ENCODE results near the gene RDX.
"Not testable (repeated sequence)": the region's sequence is repeated elsewhere in the genome, so short reads cannot be mapped to it uniquely, and the experiment has no call there.

The RDX gene

DNA sequence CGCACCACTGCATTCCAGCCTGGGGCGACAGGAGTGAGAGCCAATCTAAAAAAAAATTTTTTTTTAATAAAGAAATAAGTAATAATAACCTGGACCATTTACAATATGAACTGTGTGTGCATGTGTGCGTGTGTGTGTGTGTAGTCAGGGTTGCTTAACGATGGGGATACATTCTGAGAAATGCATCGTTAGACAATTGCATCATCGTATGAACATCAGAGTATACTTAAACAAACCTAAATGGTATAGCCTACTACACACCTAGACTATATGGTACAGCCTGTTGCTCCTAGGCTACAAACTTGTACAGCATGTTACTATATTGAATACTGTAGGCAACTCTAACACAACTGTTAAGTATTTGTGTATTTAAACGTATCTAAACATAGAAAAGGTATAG, 26.4 kb downstream of the RDX start:
- no peak for DNase-seq

DNA sequence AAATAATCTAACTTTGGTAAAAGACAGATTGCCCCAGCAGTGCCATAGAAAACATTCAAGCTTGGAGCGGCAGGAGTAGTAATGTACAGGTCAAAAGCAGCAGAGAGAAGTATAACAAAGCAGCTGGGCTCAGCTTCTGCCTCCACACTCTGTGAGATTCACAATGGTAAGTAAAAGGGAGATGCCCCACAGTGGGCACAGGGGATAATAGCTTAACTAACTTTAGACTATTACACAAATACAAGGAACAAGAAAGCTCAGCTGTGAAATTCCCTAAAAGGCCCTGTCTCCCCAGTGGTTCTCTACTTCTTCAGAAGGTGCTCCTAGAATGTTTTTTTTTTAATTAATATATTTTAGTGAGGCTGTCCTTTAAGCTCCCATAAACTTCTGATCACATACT, 28.0 kb downstream of the RDX start:
- no peak for DNase-seq

DNA sequence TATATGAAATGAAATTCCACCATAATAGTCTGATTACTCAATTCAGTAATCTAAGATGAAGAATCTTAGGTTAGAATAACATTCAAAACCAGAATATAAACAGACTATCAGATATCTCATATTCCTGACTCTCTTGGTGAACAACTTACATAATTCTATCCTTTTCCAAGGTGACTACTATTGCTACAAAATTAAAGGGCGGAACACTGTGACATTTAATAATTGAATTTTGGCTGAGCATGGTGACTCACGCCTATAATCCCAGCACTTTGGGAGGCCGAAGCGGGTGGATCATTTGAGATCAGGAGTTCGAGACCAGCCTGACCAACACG, 34.4 kb downstream of the RDX start:
- no peak for DNase-seq

DNA sequence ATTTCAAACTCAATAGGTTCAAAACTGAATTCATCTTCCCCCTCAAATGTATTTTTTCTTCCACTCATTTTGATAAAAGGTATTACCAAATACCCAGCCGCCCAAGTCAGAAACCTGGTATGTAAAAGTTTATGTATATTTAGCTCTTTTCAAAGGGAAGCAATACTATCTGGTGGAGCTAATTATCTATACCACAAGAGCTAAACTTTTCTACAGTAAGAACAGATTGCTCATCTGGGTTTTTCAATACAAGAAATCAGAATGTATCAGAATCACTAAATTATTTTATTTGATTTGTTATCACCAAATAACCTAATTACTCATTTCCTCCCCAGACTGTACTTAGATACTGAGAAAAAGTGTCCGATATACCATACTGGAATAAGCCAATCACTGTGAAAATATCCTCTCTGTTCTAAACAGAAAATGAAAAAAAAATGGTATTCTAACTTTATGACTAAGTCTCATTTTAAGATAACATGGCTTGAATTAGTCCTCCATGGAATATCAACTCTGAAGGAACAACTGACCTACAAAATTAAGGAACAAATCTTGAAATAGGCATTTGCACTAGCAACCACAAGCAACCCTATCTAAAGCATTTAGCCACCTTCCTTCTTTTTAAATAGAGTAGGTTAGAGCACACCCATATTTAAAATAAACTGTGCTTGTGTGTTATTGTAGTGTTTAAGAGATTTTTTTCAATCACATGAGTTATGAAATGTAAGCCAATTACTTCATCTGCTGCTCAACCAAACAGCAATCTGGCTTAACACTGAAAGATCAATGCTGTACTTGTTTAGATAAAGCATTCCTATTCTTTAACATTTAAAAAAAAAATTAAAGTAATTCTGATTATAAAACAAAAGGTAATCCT, 35.0 kb downstream of the RDX start:
- DNase-seq, result no peak

DNA sequence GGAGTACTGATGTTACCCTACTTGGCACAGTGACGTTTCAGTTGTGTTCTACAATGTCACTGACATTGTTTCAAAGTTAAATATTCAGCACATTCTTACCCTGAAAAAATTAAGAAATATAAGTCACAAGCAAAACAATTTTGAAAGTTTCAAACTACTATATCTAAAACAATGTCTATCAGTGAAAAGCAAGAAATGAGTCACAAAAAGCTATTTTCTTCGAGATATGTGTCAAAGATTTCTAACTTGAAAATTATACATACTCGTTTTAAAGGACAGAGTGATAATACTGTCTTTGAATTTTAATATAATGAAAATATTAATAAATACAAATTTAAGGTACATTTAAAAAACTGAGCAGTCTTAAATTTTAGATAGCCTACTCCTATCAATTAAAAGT, 42.9 kb downstream of the RDX start:
- no peak for DNase-seq

DNA sequence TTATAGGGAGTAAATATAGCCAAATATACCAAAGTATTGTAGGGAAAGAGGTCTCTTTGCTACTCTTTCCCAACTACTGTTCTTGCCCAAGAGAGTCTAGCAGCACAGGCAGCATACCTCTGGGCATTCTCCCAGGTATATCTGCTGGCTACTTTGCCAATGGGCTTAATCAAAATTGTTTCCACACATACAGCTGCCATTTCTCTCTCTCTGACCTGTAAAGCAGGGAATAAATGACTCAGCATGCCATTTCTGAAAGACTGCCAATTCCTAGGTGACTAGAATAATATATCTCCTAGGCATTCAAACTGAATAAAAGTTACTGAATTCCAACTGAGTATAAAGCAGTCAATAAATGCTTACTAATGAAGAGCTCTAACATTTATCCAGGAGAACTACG, 44.6 kb downstream of the RDX start:
- no peak for DNase-seq

DNA sequence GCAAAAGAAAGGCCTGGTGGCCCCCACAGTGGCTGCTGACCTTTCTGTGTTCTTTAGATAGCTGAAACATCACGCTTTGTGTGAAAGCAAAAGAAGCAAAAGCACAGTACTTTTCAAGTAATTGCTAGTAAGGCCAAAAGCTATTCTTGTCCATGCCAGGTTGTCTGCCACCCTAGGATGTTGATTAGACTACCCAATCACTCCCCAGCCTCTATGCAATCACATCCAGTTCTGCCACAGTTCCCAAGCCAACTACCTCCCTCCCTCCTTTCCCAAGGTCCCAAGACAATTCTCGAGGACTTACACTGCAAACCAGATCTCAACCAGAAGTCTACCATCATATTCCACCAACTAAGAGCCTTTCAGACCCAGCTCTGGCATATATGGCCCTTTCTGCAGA, 46.2 kb downstream of the RDX start:
- no peak for DNase-seq

DNA sequence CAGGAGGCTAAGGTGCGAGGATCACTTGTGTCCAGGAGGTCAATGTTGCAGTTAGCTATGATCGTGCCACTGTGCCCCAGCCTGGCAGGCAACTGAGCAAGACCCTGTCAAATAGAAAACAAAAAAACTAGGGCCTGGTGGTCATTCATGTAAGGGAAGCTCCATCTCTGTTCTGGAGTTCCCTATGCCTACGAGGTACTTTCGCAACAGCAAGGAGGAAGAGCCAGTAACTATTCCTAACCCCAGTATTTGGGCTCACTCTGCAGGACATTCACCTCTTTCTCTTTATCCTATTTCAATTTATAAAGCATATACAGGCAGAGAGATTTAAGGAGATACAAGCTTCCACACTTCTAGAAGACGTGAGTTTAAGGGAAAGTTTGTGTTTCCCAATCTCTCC, 46.6 kb downstream of the RDX start:
- no peak for DNase-seq

DNA sequence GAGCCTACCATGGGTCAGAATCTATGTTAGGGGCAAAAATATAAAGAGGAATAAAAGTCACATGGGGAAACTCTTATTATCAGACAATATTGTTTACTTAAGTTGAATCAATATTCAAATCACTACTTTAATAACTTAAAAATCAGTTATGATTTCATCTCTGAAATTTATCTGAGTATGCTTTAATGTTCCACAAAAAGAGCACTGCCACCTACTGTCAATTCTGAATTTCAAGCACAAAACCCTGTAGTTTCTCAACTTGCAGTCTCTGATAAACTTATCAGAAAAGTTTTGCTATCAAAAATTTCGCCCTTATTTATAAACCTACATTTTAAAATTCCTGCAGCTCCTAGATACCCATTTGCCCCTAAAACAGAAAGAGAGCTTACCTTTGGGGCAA, 47.3 kb downstream of the RDX start:
- DNase-seq, result no peak

DNA sequence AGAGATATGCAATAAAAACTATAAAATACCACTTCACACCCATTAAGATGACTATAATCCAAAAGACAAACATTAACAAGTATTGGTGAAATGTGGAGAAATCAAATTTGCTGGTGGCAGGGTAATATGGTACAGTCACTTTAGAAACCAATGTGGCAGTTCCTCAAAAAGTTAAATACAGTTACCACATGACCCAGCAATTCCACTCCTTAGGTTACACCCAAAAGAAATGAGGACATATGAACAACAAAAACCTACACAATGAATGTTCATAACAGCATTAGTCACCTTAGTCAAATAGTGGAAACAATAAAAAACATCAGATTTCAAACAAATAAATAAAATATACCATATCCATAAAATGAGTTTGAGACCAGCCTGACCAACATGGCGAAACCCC, 52.6 kb downstream of the RDX start:
- no peak for DNase-seq

DNA sequence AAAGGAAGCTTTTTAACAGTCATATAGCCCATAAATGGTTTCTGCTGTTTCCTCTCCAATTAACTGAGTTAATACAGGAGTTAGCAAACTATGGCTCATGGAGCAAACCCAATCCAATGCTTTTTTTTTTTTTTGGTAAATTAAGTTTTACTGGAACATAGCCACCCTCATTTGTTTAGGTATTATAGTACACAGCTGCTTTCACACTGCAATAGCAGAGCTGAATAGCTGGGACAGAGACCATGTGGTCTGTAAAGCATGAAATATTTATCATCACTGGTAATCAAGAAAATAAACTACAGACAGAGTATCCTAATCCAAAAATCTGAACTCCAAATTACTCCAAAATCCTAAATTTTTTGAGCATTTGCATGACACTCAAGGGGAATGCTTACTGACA, 53.7 kb downstream of the RDX start:
- no peak for DNase-seq

DNA sequence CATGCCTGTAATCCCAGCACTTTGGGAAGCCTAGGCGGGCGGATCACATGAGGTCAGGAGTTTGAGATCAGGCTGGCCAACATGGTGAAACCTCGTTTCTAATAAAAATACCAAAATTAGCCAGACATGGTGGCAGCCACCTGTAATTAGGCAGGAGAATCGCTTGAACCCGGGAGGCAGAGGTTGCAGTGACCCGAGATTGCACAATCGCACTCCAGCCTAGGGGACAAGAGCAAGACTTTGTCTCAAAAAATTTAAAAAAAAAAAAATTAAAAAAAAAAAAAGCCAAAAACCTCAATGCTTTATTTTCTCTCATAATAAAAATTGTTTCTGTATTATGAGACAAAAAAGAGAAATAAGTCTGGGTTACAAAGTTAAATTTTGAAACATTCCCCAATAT, 54.2 kb downstream of the RDX start:
- DNase-seq, result no peak

DNA sequence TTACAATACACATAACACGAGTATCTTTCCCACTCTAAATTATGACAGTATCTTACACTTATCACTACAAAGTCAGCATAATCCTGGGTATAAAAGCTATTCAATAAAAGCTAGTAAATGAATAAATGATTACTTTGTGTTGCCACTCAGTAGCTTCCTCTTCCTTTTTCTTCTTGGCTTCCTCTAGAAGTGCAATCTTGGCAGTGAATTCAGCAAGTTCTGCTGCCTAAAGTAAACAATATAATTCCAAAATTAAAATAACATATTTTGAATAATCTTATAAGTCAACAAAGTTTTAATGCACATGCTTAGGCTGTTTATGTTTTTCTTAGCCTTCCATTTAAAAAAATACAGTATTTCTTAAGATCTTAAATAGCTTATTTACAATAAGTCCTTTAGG, 60.4 kb downstream of the RDX start:
- DNase-seq, result no peak

DNA sequence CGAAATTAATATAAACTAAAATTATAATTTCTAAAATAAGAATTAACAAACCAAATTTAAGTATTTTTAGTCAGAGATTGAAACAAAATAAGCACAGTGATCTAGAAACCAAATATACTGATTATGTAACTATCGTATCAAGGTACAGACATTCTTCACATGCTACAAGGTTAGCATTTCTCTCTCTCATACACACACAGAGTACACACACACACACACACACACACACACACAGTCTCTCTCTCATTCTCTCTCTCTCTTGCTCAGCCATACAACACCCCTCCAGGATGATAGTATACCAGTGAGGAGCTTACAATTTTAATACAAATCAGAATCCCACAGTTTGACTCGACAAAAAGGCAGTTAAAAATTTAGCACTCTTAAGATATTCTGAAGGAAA, 66.0 kb downstream of the RDX start:
- DNase-seq, result no peak

DNA sequence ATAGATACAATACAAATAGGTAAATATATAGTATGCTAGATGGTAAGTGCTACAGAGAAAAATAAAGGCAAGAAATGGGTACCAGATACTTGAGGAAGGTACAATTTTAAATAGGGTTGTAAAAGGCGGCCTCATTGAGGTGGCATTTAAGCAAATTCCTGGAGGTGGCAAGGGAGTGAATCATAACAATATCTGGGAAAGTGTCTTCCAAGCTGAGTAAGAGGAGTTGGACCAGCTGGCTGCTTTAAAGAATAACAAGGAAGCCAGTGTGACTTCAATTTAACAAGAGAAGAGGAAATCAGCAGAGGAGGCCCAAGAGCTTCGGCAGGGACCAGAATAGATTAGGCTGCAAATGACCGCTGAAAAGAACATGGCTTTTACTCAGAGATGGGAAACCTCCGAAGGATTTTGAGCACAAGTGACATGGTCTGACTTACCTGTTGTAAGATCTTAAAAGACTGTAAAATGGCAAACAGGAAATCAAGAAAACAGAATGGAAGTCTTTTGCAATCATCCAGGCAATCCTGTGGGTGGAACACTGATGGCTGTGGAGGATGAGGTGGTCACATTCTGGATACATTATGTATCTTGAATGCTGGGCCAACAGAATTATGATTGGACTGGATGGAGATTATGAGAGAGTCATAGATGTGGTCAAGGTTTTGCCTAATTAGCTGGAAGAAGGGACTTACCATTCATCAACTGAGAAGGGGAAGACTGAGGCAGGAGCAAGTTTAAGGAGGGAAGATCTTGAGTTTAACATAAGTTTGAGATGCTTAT, 77.2 kb downstream of the RDX start:
- no peak for DNase-seq

DNA sequence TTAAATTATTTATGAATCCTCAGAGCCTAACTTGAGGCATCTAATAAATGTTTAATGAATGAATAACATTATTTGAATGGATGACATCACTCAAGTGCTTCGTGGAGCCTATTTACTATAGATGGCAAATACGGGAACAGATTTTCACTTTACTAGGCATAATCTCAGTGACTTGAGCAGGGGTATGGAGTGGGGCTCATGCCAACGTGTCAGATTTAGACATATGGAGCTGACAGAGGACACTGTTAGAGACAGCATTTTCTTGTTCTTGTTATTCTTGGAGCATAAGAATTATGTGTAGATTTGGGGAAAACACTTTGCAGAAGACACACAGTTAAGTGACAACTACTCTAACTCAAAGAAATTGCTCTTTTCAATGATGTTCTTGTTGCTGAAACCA, 78.5 kb downstream of the RDX start:
- no peak for DNase-seq

DNA sequence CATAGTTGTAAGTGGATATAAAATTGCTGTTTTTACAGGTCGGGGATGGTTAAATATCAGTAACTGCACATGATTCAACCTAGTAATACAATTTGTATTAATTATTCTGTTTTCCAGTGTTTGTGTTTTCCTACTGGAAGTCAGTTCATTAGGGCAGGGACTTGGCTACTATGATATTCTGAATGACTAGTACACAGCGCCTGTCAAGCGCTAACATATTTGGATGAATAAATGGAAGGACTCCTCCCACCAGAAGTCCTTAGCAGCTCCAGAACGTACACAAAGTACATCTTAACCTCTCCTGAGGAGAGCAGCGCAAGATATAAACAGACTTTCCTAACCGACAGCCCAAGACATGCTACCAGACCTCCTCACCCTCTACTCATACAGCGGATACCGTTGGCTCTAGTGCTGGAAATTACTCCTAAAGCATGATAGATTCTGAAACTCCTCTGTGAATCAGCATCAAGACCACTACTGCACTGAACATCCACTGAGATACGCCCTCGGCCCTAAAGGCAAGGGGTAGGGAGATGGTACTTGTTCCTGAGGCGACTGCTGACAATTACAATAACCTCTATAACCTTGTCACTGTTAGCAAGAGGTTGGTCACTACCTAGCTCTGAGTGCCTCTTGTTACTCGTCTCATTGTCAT, 79.1 kb downstream of the RDX start:
- DNase-seq, result no peak

DNA sequence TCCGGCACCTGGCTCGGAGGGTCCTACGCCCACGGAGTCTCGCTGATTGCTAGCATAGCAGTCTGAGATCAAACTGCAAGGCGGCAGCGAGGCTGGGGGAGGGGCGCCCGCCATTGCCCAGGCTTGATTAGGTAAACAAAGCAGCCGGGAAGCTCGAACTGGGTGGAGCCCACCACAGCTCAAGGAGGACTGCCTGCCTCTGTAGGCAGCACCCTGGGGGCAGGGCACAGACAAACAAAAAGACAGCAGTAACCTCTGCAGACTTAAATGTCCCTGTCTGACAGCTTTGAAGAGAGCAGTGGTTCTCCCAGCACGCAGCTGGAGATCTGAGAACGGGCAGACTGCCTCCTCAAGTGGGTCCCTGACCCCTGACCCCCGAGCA, 87.1 kb downstream of the RDX start:
- DNase-seq, result not testable (repeated sequence)

DNA sequence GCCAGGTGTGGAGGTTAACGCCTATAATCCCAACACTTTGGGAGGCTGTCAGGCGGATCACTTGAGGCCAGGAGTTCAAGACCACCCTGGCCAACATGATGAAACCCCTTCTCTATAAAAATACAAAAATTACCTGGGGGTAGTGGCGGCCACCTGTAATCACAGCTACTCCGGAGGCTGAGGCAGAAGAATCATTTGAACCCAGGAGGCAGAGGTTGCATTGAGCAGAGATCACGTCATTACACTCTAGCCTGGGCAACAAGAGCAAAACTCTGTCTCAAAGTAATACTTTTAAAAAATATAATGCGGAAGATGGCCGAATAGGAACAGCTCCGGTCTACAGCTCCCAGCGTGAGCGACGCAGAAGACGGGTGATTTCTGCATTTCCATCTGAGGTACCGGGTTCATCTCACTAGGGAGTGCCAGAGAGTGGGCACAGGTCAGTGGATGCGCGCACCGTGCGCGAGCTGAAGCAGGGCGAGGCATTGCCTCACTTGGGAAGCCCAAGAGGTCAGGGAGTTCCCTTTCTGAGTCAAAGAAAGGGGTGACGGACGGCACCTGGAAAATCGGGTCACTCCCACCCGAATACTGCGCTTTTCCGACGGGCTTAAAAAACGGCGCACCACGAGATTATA, 87.6 kb downstream of the RDX start:
- DNase-seq, result not testable (repeated sequence)

DNA sequence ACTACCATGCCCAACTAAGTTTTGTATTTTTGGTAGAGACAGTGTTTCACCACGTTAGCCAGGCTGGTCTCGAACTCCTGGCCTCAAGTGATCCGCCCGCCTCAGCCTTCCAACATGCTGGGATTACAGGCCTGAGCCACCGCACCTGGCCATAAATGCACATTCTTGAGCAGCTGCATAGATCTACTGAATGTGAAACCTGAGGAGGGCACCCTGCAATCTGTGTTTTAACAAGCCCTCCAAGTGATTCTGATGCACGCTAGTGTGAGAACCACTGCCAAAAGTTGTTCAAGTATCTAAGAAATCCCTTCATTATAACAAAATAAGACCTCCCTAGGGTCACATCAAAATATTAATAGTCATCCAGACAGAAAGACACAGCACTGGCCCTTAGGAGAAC, 89.3 kb downstream of the RDX start:
- no peak for DNase-seq

DNA sequence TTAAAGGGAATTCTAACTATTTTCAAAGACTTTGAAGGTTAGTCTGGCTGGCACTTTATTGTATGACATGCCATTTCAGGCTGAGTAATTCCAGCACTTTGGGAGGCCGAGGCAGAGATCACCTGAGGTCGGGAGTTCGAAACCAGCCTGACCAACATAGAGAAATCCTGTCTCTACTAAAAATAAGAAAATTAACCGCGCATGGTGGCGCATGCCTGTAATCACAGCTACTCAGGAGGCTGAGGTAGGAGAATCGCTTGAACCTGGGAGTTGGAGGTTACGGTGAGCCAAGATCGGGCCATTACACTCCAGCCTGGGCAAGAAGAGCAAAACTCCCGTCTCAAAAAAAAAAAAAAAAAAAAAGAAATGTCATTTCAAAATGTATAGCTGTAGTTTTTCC, 95.6 kb downstream of the RDX start:
- no peak for DNase-seq

DNA sequence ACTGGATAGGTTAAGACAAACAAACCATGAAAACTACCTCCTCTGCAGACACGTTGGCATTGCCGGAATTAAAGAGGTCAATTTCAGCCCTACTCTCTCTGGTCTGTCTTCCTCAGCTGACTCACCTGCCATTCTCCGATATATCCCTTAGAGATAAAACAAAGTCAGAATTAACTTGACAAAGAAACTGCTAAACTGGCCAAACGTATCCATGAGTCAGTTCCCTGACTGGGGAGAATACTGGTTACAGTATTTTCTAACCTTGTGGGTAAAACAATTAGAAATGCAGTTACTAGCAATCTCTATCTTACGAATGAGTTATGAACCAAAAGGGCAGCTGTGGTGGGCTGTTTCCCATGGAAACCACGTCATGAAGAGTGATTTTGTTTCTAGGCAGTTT, 96.2 kb downstream of the RDX start:
- DNase-seq, result no peak

DNA sequence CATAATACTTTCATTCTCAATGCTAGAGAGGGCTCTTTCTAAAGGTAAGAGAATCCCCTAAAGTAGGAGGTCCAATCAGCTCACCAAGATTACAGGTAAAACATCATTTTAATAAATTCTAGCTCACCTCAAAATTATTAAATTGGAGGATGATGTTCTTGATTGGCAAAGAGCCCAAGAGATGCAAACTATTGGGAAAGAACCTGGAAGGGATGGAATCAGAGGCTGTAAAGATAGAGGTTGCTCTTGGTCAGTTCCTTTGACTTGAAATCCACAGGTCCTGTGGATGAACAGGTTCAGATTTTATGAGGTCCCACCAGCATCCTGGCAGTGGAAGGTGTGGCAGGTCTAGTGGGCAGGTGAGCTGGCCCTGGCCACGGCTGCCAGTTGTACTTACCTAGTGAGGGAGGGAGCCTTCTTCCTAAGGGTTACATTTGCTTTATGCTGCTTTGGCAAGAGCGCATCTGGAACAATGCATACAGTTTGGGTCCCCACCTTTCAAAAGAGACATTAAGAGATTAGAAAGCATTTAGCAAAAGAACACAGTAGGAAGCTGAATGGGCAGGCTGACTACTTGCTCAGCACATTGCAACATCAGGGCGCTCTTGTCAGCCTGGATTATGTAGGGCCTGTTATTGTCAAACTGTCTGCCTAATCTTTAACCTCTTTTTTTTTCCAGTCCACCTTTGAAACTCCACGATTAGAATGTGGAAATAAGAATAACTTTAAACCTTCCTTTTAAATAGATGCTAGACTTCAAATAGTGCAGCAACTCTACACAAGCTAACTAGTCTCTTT, 97.0 kb downstream of the RDX start:
- DNase-seq, result no peak

Measured in CD4-positive, alpha-beta T cell treated with Interleukin-17A for 4 hours (primary cell).